HL-60 (cell line): ENCODE data around the gene OIT3.

Experiments
- TF ChIP-seq, protein P1 (sequence below): IDR thresholded peaks from one replicate; pipeline ENCODE4 v1.5.1; 2011; ENCODE audit warnings: low read length, control low read depth, inconsistent platforms; ENCODE audit not compliant: insufficient read depth
- TF ChIP-seq, protein P2 (sequence below): IDR thresholded peaks from 2 replicates; pipeline ENCODE4 v1.6.1; 2012; ENCODE audit warnings: low read depth; ENCODE audit not compliant: insufficient replicate concordance

DNA sequence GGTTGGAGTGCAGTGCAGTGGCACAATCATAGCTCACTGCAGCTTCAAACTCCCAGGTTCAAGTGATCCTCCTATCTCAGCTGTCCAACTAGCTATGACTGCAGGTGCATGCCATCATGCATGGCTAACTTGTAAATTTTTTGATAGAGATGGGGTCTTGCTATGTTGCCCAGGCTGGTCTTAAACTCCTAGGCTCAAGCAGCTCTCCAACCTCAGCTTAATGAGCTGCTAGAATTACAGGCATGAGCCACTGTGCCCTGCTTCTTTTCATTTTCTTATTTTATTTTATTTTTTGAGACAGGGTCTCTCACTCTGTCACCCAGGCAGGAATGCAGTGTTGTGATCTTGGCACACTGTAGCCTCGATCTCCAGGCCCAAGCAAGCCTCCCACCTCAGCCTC is 53.4 kb downstream of the OIT3 start:
- TF ChIP-seq, protein P1, sequence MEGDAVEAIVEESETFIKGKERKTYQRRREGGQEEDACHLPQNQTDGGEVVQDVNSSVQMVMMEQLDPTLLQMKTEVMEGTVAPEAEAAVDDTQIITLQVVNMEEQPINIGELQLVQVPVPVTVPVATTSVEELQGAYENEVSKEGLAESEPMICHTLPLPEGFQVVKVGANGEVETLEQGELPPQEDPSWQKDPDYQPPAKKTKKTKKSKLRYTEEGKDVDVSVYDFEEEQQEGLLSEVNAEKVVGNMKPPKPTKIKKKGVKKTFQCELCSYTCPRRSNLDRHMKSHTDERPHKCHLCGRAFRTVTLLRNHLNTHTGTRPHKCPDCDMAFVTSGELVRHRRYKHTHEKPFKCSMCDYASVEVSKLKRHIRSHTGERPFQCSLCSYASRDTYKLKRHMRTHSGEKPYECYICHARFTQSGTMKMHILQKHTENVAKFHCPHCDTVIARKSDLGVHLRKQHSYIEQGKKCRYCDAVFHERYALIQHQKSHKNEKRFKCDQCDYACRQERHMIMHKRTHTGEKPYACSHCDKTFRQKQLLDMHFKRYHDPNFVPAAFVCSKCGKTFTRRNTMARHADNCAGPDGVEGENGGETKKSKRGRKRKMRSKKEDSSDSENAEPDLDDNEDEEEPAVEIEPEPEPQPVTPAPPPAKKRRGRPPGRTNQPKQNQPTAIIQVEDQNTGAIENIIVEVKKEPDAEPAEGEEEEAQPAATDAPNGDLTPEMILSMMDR = no peak
- TF ChIP-seq, protein P2, sequence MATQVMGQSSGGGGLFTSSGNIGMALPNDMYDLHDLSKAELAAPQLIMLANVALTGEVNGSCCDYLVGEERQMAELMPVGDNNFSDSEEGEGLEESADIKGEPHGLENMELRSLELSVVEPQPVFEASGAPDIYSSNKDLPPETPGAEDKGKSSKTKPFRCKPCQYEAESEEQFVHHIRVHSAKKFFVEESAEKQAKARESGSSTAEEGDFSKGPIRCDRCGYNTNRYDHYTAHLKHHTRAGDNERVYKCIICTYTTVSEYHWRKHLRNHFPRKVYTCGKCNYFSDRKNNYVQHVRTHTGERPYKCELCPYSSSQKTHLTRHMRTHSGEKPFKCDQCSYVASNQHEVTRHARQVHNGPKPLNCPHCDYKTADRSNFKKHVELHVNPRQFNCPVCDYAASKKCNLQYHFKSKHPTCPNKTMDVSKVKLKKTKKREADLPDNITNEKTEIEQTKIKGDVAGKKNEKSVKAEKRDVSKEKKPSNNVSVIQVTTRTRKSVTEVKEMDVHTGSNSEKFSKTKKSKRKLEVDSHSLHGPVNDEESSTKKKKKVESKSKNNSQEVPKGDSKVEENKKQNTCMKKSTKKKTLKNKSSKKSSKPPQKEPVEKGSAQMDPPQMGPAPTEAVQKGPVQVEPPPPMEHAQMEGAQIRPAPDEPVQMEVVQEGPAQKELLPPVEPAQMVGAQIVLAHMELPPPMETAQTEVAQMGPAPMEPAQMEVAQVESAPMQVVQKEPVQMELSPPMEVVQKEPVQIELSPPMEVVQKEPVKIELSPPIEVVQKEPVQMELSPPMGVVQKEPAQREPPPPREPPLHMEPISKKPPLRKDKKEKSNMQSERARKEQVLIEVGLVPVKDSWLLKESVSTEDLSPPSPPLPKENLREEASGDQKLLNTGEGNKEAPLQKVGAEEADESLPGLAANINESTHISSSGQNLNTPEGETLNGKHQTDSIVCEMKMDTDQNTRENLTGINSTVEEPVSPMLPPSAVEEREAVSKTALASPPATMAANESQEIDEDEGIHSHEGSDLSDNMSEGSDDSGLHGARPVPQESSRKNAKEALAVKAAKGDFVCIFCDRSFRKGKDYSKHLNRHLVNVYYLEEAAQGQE = no peak
